Neural crest cell (in vitro differentiated cells): ENCODE results near the gene CLCN3. TPM values are rescaled to one million over a fixed set of nuclear protein-coding genes. Genes with fewer than 3 reads are reported as not detected.

ENCODE experiments used
- DNase-seq: peaks from one replicate; pipeline ENCODE4 v3.0.0; 2021; ENCODE audit warnings: low read depth, mixed read lengths, low spot score
- H3K27ac Mint-ChIP-seq: one replicate; pipeline ENCODE4 v1.8.0; 2021; ENCODE audit warnings: mild to moderate bottlenecking, mixed read lengths; ENCODE audit not compliant: unreplicated experiment
- H3K27me3 Mint-ChIP-seq: 2 replicates; pipeline ENCODE4 v1.8.0; 2021; ENCODE audit warnings: low read depth, mild to moderate bottlenecking, mixed read lengths
- H3K36me3 Mint-ChIP-seq: 2 replicates; pipeline ENCODE4 v1.8.0; 2021; ENCODE audit warnings: low read depth, mild to moderate bottlenecking, mixed read lengths
- H3K4me1 Mint-ChIP-seq: 2 replicates; pipeline ENCODE4 v1.8.0; 2021; ENCODE audit warnings: mixed read lengths
- H3K4me3 Mint-ChIP-seq: one replicate; pipeline ENCODE4 v1.8.0; 2021; ENCODE audit warnings: mild to moderate bottlenecking, mixed read lengths
- H3K9me3 Mint-ChIP-seq: 2 replicates; pipeline ENCODE4 v1.8.0; 2021; ENCODE audit warnings: mixed read lengths
- total RNA-seq: library from RNA; stranded (reverse); gene quantifications from 2 replicates; pipeline ENCODE4 v1.2.1, GENCODE V29; 2021
- TF ChIP-seq, protein P1 (sequence below): fragments of 200-600 bp; sonication (generic); conservative IDR thresholded peaks from 2 replicates; pipeline ENCODE4 v1.5.0; 2021; ENCODE audit warnings: antibody characterized with exemption, mild to moderate bottlenecking

CLCN3 gene
- total RNA-seq, 1 donor from 2014 or later = 38.0 TPM

DNA sequence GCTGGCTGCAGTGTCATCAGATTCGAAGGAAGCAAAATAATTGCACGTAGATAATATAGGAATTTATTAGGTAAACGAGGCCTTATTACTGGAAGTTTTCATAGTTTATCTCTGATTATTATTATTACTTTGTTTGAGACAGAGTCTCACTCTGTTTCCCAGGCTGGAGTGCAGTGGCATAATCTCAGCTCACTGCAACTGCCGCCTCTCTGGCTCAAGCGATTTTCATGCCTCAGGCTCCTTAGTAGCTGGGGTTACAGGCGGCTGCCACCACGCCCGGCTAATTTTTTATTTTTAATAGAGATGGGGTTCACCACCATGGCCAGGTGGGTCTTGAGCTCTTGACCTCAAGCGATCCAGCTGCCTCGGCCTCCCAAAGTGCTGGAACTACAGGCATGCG lies 12.5 kb downstream of the CLCN3 start:
- TF ChIP-seq, protein P1, sequence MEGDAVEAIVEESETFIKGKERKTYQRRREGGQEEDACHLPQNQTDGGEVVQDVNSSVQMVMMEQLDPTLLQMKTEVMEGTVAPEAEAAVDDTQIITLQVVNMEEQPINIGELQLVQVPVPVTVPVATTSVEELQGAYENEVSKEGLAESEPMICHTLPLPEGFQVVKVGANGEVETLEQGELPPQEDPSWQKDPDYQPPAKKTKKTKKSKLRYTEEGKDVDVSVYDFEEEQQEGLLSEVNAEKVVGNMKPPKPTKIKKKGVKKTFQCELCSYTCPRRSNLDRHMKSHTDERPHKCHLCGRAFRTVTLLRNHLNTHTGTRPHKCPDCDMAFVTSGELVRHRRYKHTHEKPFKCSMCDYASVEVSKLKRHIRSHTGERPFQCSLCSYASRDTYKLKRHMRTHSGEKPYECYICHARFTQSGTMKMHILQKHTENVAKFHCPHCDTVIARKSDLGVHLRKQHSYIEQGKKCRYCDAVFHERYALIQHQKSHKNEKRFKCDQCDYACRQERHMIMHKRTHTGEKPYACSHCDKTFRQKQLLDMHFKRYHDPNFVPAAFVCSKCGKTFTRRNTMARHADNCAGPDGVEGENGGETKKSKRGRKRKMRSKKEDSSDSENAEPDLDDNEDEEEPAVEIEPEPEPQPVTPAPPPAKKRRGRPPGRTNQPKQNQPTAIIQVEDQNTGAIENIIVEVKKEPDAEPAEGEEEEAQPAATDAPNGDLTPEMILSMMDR = no peak
- H3K27me3 Mint-ChIP-seq = no peaks in the 10 kb centered on the region
- peaks cover 7% of the 10 kb centered on the region for H3K36me3 Mint-ChIP-seq
- no peak for DNase-seq
- H3K27ac Mint-ChIP-seq = no peak overlapping the region
- H3K9me3 Mint-ChIP-seq = peaks cover 2% of the 10 kb centered on the region
- no peaks in the 10 kb centered on the region for H3K4me1 Mint-ChIP-seq
- no peak overlapping the region for H3K4me3 Mint-ChIP-seq

DNA sequence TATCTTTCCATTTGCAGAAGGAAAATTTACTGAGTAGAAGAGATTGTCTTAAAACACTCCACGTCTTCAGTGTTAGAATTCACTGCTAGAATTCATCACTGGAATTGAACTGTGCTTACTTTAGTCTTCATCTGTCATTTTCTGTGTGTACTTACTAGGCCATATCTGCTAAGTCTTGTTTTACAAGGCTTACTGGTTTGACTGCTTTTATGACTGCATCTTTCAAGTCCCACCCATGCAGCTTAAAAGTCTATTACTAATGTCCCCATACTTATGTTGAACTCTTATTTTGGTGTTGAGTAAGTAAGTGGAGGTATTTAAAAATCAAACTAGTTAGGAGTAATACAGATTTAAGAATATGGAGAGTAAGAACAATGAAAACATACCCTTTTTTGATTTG lies 14.6 kb downstream of the CLCN3 start:
- Mint-ChIP-seq H3K9me3 (peaks cover 2% of the 10 kb centered on the region), H3K27ac (no peak overlapping the region), H3K27me3 (no peaks in the 10 kb centered on the region), H3K36me3 (peaks cover 7% of the 10 kb centered on the region), H3K4me1 (no peaks in the 10 kb centered on the region), H3K4me3 (no peak overlapping the region)
- TF ChIP-seq, protein P1 = no peak
- no peak for DNase-seq

DNA sequence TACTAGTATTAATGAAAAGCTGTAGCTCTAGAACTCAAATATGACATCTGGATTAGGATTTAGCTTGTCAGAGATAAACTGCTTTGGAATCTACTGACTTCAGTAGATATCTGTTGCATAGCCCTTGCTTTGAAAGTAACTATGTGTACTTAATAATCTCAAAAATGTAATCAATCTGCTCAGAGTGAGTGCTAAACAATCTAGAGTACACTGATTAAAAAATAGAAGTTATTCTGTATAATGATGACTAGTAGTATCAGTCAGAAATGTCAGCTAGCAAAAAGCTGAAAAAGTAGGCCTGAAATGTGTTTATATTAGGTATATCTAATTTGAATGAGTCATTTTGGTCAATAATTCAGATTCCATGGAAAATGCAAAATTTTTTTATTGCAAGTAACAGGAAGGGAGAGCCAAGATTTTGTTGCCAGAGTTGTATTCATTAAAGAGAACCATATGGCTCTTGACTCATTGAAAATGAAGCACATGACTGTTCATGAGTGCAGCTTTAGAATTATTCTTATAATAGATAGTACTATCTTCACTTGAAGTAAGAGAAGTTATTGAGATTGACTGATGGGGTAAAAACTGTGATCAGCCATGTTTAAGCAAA lies 20.0 kb downstream of the CLCN3 start:
- Mint-ChIP-seq H3K27ac (no peak overlapping the region), H3K27me3 (no peaks in the 10 kb centered on the region), H3K4me3 (no peak overlapping the region), H3K4me1 (no peaks in the 10 kb centered on the region), H3K36me3 (peaks cover 4% of the 10 kb centered on the region), H3K9me3 (no peaks in the 10 kb centered on the region)
- TF ChIP-seq, protein P1 = no peak
- no peak for DNase-seq

DNA sequence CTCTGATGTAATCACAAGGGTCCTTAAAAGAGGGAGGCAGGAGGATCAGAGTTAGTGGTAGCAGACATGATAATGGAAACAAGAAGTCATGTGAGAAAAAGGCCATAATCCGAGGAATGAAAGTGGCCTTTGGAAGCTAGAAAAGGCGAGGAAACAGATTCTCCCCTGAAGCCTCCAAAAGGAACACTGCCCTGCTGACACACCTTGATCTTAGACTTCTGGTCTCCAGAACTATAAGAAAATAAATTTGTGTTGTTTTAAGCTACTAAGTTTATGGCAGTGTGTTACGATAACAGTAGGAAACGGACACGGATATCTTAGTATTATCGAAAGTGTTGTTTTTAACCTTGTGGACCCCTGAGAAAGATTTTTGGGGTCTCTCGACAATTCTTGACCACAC lies 24.4 kb downstream of the CLCN3 start:
- TF ChIP-seq, protein P1 = no peak
- no peak overlapping the region for H3K27ac Mint-ChIP-seq
- H3K4me3 Mint-ChIP-seq = no peak overlapping the region
- peaks cover 4% of the 10 kb centered on the region for H3K36me3 Mint-ChIP-seq
- DNase-seq = no peak
- no peaks in the 10 kb centered on the region for H3K9me3 Mint-ChIP-seq
- peaks cover 5% of the 10 kb centered on the region for H3K4me1 Mint-ChIP-seq
- H3K27me3 Mint-ChIP-seq = no peaks in the 10 kb centered on the region

DNA sequence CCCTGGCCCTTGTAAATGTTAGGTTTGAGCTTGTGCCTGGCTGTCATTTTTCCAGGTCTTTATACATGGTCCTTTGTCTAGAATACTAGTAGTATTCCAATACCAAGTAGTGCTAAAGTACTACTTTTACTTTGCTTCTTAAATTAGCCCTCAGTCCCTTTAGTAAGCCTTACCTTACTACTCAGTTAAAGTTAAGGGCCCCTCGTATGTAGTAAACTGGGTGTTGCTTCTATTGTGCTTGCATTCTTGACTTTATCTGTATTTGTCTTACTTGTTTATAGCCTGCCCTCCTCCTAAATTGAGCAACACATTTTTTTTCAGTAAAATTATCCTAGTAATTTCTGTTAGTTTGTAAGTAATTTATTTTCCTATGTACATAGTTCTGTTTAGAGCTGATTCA lies 25.2 kb downstream of the CLCN3 start:
- no peak for DNase-seq
- TF ChIP-seq, protein P1 = no peak
- Mint-ChIP-seq H3K36me3 (peaks cover 4% of the 10 kb centered on the region), H3K4me1 (peaks cover 9% of the 10 kb centered on the region), H3K4me3 (no peak overlapping the region), H3K9me3 (no peaks in the 10 kb centered on the region), H3K27ac (no peak overlapping the region), H3K27me3 (no peaks in the 10 kb centered on the region)
